ENCODE results near the gene FYB1.

The FYB1 gene

DNA sequence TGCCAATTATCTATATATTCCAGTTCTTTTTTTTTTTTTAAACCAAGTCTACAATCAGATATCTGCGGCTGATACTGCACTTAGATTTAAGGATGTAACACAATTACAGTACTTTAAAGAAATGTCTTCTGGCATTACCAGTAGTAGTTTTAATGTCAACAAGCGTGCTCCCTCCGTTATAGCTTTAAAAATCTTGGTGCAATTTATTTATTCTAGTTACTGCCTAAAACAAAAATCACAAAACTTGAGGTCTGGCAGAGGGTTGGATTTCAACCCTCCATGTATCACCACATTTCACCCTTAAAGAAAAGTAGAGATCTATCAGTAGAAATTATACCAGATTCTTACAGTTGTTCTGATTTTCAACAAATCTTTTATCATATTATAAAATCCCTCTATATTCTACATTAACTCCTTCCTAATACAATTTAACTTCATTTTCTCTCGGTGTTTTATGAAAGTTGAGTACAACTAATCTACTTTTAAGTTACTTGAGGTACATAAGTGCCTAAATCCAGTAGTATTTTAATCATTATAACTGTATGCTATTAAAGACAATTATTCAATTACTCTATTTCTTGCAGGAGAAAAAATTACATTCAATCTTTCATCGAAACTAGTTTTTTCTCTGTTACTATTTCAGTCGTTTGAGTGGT is 143.1 kb downstream of the FYB1 start:
- no peak for DNase-seq

DNA sequence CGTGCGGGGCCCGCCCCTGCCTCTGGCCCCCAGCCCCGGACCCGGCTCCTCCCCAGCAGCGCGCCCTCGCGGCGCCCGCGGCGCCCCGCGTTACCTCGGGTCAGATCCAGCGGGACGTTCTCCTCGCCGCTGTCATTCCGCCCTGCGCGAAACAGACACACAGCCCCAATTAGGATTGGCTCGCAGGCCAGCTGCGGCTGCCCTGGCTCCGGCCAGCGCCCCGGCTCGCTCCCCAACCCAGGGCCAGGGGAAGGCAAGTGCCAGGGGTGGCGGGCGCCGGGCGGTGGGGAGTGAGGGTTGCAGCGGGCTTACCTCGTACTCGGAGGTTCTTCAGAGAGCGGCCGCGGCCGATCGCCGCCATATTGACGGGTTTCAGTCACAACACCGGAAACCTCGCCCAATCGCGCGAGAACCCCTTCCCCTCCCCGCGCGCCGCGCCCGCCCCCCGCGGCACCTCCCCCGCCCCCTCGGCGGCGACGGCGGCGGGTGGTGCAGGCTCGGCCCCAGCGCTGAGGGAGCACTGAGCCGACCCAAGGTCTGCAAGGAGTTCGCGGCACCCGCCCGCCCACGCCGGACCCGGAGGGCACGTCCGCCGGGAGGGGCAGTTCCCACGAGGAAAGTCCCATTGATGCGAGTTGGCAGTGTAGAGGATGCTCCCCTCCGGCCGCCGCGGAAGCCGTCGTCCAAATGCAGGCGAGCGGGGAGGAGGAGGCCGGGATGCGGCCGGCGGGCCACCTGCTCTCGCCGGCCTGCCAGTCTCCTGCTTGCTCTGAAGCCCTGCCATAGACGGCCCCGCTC is 145.1 kb downstream of the FYB1 start, which contains the start of gene RICTOR:
Gene RICTOR (minus strand): TSS at position 383 of the 798 bp plus-strand sequence. CDS start 22 bp downstream, at position 361.
- peak; percentile 91 for DNase-seq

GRCh38 chr5:39073767-39074016 is 145.7 kb downstream of the FYB1 start:
- no peak for DNase-seq

- DNase-seq: peak; percentile 36
Observed at GRCh38 chr5:39072925-39073766, 146.2 kb downstream of the FYB1 start.

- no peak for DNase-seq
Observed at GRCh38 chr5:39068099-39068498, 151.3 kb downstream of the FYB1 start.

DNA sequence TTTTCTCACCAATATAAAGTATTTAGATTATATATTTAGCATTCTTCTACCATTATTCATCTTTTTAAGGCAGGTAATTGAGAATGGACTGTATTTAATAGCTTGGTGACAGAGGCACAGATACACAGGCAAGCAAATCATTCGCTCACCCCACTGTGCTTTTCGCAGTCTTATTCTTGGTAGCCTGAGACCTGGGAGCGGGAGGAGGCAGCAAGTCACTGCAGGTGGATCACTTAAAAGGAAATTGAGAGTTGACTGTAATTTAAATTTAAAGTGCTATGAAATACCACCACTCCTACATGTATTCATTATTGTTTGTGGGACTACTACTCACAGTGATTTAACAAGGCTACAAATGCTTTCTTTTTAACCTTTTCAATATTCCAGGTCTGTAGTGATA is 154.9 kb downstream of the FYB1 start:
- no peak for DNase-seq

GRCh38 chr5:39063037-39063436 is 156.3 kb downstream of the FYB1 start:
- DNase-seq: no peak

DNA sequence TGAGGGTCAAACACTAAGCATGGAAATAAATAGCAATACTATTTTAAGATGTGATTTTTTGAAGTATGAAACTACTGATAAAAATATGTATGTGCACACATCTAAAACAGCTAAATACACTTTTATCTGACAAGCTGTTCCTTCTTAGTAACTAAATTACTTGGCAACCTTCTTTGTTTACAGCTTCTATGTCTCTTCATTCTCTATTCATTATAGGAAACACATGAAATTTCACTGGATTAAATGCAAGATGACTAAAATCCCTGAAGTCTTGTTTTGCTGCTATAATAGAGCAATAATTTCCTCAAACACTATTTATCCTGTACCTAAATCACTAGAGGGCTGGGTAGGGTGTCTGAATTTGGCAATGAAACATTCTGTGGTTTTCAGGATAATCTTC is 156.8 kb downstream of the FYB1 start:
- DNase-seq: no peak

DNA sequence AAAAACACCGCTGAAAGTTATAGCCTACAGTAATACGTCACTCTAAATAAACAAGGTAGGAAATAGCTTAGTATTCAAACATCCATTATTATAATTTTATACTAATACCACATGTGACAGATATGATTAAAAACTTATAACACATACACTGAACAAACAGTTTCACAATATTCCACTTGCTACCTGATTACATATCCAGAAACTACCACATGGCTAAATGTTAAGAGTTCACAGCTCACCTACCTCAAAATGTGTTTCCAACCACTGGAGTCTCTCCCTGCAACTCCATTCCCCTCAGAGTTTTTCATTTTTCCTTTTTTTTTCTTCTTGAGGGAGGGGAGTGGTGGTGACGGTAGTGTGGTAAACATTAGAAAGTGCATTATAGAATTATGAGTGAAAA is 157.3 kb downstream of the FYB1 start:
- DNase-seq: no peak

DNA sequence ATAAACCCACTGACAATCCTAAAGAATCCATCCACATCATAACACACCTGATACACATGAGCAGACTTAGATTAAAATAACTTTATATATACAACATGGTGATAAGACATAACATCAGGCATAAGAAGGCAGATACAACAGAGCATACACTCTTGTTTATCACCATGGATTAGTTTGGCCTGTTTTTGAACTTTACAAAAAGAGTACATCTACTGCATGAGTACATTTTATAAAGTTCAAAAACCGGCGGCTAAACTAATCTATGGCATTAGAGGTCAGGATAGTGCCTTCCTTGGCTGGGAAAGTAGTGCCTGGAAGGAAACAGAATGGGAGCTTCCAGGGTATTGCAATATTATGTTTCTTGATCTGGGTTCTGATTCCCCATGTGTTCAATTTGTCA is 160.3 kb downstream of the FYB1 start:
- DNase-seq: no peak

DNA sequence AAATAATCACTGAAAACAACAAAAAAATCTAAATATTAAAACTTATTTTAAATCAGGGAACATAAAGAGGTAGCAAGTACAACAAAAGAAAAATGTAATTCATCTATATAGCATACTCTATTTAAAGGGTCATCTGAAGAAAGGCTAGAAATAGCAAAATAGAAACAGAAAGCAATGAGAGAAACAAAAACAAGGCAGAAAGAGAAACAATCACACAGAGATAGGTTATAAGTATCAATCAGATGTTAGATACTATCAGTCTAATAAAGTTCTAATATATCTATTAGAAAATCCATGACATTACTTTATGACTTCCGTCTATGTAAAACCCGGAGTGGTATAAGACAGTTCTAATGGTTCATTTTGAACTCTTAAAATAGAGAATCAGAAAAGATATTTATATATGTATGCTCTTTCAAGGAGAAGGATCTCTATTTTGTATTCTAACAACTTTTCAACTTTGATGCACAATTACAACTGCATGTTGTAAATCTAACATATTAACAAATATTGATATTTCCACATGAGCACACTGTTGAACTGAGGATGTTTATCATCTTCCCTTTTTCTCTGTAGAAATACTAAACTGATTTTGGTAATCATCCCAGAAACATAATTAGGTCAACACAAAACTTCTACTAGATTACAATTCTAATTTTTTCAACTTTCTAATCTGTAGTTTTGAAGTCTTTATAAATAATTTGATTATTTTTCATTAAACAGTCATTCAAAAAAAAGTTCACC is 161.0 kb downstream of the FYB1 start:
- DNase-seq: no peak

DNA sequence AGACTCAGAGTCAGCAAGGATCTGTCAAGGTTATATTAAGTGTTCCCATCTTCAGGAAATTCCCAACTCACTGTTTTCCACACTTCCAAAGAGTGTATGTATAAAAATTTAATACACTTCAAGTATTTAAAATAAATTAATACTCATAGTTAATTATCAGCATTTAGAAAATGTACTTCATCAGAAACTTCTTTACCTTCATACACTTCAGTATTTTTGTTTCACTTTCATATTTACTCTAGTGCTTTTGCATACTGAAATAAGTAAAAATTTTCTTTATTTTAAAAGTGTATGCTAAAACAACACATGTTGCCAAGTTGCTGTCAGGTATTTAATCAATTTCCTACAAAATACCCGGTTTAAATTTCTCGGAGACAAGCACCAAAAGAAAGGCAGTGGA is 161.6 kb downstream of the FYB1 start:
- DNase-seq: no peak

GRCh38 chr5:39055768-39056398 is 163.5 kb downstream of the FYB1 start:
- no peak for DNase-seq

Measured in activated naive CD4-positive, alpha-beta T cell treated with anti-CD3 and anti-CD28 coated beads, Interleukin-2, amount 50 U/mL, for 16 hours (primary cell).